GM18873 (cell line): Measurements from ENCODE around the gene TXNRD2.
"Not testable (repeated sequence)": the region's sequence is repeated elsewhere in the genome, so short reads cannot be mapped to it uniquely, and the experiment has no call there.

ENCODE experiments used
- ATAC-seq: cut with Tn5 transposase; IDR thresholded peaks from one replicate; pipeline ENCODE4 v1.9.1; 2021; ENCODE audit warnings: mild to moderate bottlenecking, moderate library complexity, moderate number of reproducible peaks; ENCODE audit not compliant: unreplicated experiment, low FRiP score

TXNRD2 gene

DNA sequence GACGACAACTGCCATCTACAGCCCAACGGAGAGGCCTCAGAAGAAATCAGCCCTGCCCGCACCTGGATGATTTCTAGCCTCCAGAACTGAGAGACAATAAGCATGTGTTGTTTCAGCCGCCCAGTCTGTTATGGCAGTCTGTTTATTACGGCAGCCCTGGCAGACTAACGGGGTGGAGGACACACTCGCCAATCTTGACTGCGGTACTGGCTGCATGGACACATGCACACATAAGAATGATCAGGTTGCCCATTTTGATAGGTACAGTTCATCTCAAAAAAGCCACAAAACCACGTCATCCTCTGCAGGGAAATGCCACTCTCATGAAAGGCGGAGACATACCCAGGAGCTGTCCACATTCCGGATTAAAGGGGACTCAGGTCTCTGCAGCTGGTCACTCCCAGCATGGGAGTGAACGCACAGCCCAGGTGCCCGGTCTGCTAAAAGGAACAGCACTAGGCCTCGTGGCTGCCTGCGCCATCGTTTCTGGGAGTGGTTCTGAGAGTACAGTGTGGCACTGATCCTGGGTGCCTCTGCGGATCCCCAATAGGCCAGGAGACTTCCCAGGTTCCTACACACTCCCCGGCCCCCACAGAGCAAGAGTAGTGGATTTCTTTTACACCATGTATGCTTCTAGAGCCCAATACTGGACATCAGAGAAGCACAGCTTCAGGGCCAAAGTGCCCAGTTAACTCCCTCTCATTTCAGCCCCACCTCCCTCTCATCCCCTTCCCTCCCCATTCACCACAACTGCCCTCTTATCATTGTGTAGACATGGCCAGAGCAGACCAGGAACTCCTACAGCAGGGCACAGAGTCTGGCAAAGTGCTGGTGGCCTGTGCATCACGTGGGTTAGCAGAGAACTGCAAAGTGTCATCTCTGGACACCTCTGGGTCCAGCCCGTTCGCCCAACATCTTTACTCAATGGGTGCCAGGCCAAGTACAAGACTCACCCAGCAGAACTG, 11.8 kb downstream of the TXNRD2 start:
- no peak for ATAC-seq

DNA sequence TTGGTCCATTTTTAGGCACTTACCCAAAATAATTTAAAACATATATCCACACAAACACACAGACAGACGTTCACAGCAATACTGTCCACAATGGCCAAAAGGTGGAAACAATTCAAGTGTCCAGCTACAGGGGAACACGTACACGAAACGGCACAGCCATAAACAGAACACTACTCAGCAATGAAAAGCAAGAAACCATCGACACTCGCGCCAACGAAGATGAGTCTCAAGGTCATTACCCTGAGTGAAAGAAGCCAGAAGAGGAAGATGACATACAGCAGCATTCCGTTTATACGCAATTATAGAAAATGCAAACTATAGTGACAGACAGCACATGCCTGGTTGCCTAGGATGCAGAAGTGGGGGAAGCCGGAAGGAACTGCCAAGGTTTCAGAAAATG, 13.4 kb downstream of the TXNRD2 start:
- no peak for ATAC-seq

- no peak for ATAC-seq
These were observed 13.9 kb downstream of the TXNRD2 start for GRCh38 chr22:19927696-19928095.

GRCh38 chr22:19926028-19926427, 15.6 kb downstream of the TXNRD2 start:
- ATAC-seq, result not testable (repeated sequence)

DNA sequence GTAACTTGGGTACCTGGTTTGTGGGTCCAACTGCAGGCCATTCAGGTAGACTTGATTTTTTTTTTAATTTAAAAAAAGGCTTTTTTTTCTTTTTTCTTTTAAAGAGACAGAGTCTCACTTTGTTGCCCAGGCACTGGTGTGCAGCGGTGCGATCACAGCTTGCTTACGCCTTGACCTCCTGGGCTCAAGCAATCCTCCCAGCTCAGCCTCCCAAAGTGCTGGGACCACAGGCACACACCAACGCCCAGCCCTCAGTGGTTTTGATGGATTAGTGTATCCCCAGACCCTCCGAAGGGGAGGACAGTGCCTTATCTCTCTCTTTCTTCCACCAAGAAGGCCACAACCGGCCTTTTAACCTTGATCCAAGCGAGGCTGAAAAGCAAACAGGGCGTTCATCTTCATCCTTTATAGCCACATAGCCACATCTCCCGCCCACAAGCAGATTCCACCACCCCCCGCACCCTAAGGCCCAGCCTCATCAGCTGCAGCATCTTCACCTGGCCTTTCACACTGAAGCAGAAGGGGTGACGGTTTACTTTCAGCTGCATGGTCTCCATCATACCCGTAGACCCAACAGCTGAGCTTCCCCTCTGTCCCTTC, 17.6 kb downstream of the TXNRD2 start:
- no peak for ATAC-seq

- ATAC-seq, result no peak
These were observed 20.0 kb downstream of the TXNRD2 start for GRCh38 chr22:19921544-19922081.

- ATAC-seq, result no peak
These were observed 21.8 kb downstream of the TXNRD2 start for GRCh38 chr22:19919701-19920363.

GRCh38 chr22:19918332-19919106, 23.1 kb downstream of the TXNRD2 start:
- ATAC-seq, result no peak

GRCh38 chr22:19917389-19918138, 24.1 kb downstream of the TXNRD2 start:
- no peak for ATAC-seq

DNA sequence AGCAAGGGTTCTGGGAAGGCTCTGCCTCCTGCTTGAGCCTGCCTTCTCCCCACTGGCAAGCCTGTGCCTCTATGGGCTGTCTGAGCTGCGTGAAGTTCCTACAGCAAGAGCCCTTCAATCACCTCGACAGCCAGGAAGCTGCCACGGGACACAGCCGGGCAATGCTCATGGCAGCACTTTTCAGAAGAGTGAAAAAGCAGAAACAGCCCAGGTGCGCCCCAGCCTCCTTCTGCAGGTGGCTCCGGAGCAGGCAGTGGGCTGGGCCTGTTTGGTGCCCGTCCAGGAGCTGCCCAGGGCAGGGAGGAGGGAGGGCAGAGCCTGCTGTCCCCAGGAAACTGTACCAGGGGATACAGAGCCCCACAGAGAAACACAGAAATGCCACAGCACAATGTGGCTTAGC, 24.7 kb downstream of the TXNRD2 start:
- ATAC-seq, result no peak

DNA sequence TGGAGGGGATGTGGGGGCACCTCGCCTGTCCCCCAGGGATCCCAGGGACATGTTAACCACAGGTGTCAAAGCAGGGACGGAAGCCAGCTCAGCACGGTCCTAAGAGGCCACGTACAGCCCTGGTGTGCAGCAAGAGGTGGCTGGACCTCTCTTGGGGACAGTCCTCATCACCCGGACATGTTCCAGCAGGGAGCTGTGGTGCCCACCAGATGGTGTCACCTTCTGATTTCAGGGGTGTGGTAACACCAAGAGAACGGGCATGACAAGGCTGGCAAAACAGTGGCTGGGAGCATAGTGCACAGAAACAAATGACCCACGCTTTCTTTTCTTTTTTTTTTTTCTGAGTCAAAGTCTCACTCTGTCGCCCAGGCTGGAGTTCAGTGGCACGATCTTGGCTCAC, 25.6 kb downstream of the TXNRD2 start:
- no peak for ATAC-seq

DNA sequence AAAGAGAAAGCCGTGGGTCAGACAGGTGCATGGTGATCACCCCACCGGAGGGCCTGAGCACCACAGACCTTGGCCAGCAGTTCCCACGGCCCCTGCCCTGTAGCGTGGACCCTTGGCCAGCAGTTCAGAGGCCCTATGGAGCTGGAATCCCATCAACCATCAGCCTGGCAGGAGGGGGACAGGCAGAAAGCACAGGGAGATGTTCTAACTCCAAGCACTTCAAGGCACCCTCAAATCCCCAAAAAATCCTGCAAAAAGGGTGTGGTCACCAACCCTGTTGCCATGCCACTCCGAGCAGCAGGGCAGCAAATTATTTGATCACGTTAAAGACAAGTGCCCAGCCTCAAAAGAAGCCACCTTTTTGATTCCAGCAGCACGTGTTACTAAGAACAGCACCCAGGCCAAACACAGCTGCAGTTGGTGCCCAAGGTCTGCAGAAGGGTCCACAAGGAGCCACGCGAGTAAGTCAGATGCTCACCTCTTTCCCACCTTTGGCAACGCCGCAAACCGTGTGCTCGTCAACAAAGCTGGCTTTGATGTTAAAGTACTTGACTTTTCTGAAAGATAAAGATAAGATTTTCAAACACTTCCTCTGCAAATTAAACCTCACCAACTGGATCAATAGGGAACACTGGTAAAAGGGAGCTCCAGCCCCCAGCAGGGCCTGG, 26.2 kb downstream of the TXNRD2 start:
- ATAC-seq, result no peak

GRCh38 chr22:19914201-19914943, 27.2 kb downstream of the TXNRD2 start:
- no peak for ATAC-seq

DNA sequence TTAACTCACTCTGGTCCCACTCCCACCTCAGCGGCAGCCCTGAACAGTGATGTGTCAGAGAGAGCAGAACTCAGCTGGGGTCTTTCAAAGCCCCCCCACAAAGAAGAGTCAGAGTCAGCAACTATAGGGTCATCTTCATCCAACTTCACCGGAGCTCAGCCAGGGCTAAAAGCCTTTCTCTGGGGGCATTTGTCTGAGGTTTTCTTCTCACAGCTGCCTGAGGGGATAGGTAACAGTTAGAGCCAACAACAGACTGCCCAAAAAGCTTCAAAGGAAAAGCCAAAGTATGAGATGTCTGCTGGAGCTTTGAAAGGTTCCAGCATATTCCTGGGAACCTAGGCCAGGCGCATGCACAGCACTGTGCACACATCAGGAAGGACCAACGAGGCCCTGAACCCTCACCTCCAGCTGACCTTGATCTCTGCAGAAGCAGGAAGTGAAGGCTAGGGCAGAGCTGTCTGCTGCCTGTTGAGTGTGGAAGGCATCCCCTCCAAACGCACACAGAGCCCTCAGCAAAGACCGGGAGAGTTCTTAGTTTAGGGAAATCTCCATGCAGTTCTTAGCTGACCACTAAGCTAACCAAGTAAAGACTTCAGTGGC, 28.2 kb downstream of the TXNRD2 start:
- no peak for ATAC-seq

DNA sequence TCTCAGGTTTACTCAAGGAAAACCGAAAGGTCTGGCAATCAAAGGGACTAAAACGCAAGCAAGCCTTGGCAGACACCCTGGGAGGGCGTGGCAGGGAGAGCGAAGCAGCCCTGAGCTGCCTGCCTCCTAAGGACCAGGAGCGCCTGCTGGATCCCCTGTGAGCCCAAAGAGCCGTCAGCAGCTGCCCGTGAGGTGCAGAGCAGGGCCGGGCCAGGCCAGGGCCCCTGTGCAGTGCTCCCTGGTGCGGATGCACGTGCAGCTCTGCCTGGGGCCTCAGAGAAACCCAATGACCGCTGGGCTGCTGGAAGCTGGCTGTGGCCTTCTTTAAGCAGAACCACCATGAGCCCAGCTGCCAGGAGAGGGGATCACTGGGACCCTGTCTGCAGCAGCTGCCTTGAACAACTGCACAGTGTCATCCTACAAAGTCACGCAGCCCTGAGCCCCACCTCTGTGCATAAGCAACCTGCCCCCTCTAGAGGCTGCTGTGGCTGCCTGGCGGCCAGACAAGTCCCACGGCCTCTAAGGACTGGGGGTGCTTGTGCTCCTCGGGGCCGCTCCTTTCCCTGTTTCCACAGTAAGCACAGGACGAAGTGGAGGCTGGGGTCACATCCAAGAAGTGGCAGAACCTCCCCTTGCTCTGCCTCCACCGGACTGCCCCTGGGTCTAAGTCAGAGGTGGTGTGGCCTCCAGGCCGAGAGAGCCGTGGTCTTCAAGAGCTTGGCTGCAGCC, 29.2 kb downstream of the TXNRD2 start:
- ATAC-seq, result no peak

DNA sequence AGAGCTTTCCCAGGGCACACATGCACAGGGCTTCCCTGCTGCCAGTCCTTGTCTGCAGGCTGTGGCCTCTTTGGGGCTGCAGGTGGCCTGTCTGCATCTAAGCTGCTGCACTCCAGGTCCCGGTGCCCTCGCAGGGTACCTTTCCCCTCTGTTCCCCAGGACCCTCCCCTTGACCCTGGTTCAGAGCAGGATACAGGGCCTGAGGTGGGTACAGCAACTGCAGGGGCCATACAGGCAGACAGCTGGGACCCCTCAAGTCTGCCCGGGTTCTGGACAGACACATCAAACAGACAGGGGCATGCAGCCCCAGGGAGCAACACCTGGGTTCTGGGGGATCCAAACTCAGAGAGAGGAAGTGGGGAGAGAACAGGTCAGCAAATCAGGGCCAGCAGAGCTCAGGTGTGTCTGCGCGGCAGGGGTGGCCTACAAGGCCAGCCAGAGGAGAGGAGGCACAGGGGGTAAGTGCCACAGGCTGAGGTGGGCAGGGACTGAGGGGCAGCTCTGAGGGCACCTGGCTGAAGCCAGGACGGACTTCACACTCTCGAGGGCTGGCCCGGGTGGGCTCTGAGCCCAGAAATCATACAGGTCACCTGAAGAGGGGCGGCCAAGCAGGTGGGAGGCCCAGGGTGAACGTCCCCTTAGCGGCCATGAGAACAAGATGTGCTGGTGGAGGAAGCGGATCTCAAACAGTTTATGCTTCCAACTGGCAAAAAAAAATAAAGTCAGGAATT, 29.9 kb downstream of the TXNRD2 start:
- no peak for ATAC-seq
